K562 (cell line): ENCODE data around the gene CRADD. TPM values are rescaled to one million over a fixed set of nuclear protein-coding genes. Genes with fewer than 3 reads are reported as not detected.

Experiments
- CREB3 ChIP-seq: fragments of 450-650 bp; conservative IDR thresholded peaks from 2 replicates; pipeline ENCODE4 v1.6.1; 2016; ENCODE audit warnings: missing genetic modification characterization, low read depth, mild to moderate bottlenecking, missing compliant biosample characterization, moderate library complexity
- EGR1 ChIP-seq: fragments of 450-650 bp; conservative IDR thresholded peaks from 2 replicates; pipeline ENCODE4 v1.6.1; 2017; ENCODE audit warnings: mild to moderate bottlenecking
- HDAC6 ChIP-seq: IDR thresholded peaks from 2 replicates; pipeline ENCODE4 v1.6.1; 2012; ENCODE audit warnings: low read depth, mild to moderate bottlenecking, control low read depth, inconsistent platforms, low read length, moderate library complexity
- HNRNPUL1 ChIP-seq: fragments of 200-400 bp; formaldehyde crosslinking; IDR thresholded peaks from 2 replicates; pipeline ENCODE4 v1.6.1; 2017; ENCODE audit warnings: low read length
- HOXB6 ChIP-seq: fragments of 250-450 bp; sonication (Bioruptor Pico); IDR thresholded peaks from 2 replicates; pipeline ENCODE4 v1.5.1; 2022; ENCODE audit warnings: mild to moderate bottlenecking, borderline replicate concordance
- PHF20 ChIP-seq: fragments of 450-650 bp; IDR thresholded peaks from 2 replicates; pipeline ENCODE4 v1.6.1; 2018; ENCODE audit not compliant: partially characterized antibody
- RFX5 ChIP-seq: IDR thresholded peaks from 2 replicates; pipeline ENCODE4 v1.6.1; 2011; ENCODE audit warnings: low read depth, mild to moderate bottlenecking, improper control_type of control experiment, low read length
- TAF9B ChIP-seq: fragments of 450-650 bp; IDR thresholded peaks from 2 replicates; pipeline ENCODE4 v1.6.1; 2018; ENCODE audit warnings: mild to moderate bottlenecking; ENCODE audit not compliant: partially characterized antibody
- VEZF1 ChIP-seq: fragments of 200-800 bp; sonication (Bioruptor generic); IDR thresholded peaks from 2 replicates; pipeline ENCODE4 v1.6.1; 2017; ENCODE audit warnings: missing genetic modification characterization, missing compliant biosample characterization
- XRCC5 ChIP-seq: fragments of 200-400 bp; formaldehyde crosslinking; IDR thresholded peaks from 2 replicates; pipeline ENCODE4 v1.6.1; 2017; ENCODE audit warnings: low read depth, mild to moderate bottlenecking, low read length
- ZBTB9 ChIP-seq: fragments of 450-650 bp; formaldehyde crosslinking; IDR thresholded peaks from 2 replicates; pipeline ENCODE4 v1.4.0; 2020; ENCODE audit warnings: mild to moderate bottlenecking, moderate library complexity
- ZKSCAN1 ChIP-seq: fragments of 150-350 bp; IDR thresholded peaks from 2 replicates; pipeline ENCODE4 v1.6.1; 2016; ENCODE audit warnings: low read depth, low read length
- ZNF584 ChIP-seq: fragments of 200-800 bp; sonication (Bioruptor generic); IDR thresholded peaks from 2 replicates; pipeline ENCODE4 v1.6.1; 2016; ENCODE audit warnings: low read depth, mild to moderate bottlenecking, missing genetic modification characterization, missing compliant biosample characterization
- ZNF609 ChIP-seq: sonication (generic); formaldehyde crosslinking; IDR thresholded peaks from 2 replicates; pipeline ENCODE4 v1.8.1; 2023; ENCODE audit warnings: missing genetic modification reagents, mild to moderate bottlenecking, borderline replicate concordance
- ZSCAN29 ChIP-seq: fragments of 450-650 bp; IDR thresholded peaks from 2 replicates; pipeline ENCODE4 v1.6.1; 2017
- polyA plus RNA-seq, 8 experiments: library from polyadenylated mRNA; depleted of rRNA in 4 of 8; stranded (reverse) in 5 of 8; unstranded in 3 of 8; fragments of >200 nt; fragmentation: Nextera tagmentation in 2 of 8; fragmentation: Illumina TruSeq in 1 of 8; extraction: Ambion mirVana in 2 of 8; extraction: Trizol in 1 of 8; gene quantifications; 2 replicates each; pipeline versions ENCODE4 v1.2.1 to v1.2.3, GENCODE V29; 2011 to 2014; ENCODE audit warnings: inconsistent platforms in 1 of 8, missing spikeins in 1 of 8
- total RNA-seq, 7 experiments: library from RNA; depleted of rRNA in 6 of 7; stranded (reverse); fragments of >200 nt in 6 of 7; fragmentation: Illumina TruSeq in 2 of 7; extraction: Trizol in 2 of 7; gene quantifications; 2 replicates each; pipeline versions ENCODE4 v1.2.1 to v1.2.3, GENCODE V29; 2011 to 2021; ENCODE audit warnings: low replicate concordance in 1 of 7
- TF ChIP-seq, protein P1 (sequence below): fragments of 250-450 bp; sonication (Bioruptor Pico); IDR thresholded peaks from 2 replicates; pipeline ENCODE4 v1.5.0; 2022; ENCODE audit warnings: mild to moderate bottlenecking

CRADD gene
- total and polyA plus RNA-seq, 9 of the 15 experiments (the other 6 are each of a cell fraction or from before 2014, with no cell fraction given), result 20.5 to 41.1 (median 25.9) TPM

- TF ChIP-seq, protein P1, sequence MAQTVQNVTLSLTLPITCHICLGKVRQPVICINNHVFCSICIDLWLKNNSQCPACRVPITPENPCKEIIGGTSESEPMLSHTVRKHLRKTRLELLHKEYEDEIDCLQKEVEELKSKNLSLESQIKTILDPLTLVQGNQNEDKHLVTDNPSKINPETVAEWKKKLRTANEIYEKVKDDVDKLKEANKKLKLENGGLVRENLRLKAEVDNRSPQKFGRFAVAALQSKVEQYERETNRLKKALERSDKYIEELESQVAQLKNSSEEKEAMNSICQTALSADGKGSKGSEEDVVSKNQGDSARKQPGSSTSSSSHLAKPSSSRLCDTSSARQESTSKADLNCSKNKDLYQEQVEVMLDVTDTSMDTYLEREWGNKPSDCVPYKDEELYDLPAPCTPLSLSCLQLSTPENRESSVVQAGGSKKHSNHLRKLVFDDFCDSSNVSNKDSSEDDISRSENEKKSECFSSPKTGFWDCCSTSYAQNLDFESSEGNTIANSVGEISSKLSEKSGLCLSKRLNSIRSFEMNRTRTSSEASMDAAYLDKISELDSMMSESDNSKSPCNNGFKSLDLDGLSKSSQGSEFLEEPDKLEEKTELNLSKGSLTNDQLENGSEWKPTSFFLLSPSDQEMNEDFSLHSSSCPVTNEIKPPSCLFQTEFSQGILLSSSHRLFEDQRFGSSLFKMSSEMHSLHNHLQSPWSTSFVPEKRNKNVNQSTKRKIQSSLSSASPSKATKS (CRISPR knock-in tag), result no peak
- TF ChIP-seq ZNF584 (peak; percentile 85), ZBTB9 (CRISPR knock-in tag) (peak; percentile 76), ZKSCAN1 (no peak), CREB3 (peak; percentile 65; the same call in 1 of the 2 replicates), PHF20 (peak; percentile 53), ZNF609 (CRISPR knock-in tag) (no peak), ZSCAN29 (no peak), HDAC6 (no peak), RFX5 (no peak), HOXB6 (CRISPR knock-in tag) (0 out of 2 replicates have a peak, but pooled peaks have one; percentile 41), XRCC5 (0 out of 2 replicates have a peak, but pooled peaks have one; percentile 20), TAF9B (peak; percentile 91), HNRNPUL1 (no peak), VEZF1 (CRISPR knock-in tag) (peak; percentile 72), EGR1 (no peak)
Observed at GRCh38 chr12:93677195-93678064, at the start of gene CRADD (continued).
